NCI-H2171 (cell line): Measurements from ENCODE around the gene ASCC3.
"Not testable (repeated sequence)": the region's sequence is repeated elsewhere in the genome, so short reads cannot be mapped to it uniquely, and the experiment has no call there.

Experiments
- DNase-seq: peaks from one replicate; lab custom pipeline; 2025; lab: John Stamatoyannopoulos, UW

ASCC3 gene, protein sequence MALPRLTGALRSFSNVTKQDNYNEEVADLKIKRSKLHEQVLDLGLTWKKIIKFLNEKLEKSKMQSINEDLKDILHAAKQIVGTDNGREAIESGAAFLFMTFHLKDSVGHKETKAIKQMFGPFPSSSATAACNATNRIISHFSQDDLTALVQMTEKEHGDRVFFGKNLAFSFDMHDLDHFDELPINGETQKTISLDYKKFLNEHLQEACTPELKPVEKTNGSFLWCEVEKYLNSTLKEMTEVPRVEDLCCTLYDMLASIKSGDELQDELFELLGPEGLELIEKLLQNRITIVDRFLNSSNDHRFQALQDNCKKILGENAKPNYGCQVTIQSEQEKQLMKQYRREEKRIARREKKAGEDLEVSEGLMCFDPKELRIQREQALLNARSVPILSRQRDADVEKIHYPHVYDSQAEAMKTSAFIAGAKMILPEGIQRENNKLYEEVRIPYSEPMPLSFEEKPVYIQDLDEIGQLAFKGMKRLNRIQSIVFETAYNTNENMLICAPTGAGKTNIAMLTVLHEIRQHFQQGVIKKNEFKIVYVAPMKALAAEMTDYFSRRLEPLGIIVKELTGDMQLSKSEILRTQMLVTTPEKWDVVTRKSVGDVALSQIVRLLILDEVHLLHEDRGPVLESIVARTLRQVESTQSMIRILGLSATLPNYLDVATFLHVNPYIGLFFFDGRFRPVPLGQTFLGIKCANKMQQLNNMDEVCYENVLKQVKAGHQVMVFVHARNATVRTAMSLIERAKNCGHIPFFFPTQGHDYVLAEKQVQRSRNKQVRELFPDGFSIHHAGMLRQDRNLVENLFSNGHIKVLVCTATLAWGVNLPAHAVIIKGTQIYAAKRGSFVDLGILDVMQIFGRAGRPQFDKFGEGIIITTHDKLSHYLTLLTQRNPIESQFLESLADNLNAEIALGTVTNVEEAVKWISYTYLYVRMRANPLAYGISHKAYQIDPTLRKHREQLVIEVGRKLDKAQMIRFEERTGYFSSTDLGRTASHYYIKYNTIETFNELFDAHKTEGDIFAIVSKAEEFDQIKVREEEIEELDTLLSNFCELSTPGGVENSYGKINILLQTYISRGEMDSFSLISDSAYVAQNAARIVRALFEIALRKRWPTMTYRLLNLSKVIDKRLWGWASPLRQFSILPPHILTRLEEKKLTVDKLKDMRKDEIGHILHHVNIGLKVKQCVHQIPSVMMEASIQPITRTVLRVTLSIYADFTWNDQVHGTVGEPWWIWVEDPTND (N-terminal part only)

DNA sequence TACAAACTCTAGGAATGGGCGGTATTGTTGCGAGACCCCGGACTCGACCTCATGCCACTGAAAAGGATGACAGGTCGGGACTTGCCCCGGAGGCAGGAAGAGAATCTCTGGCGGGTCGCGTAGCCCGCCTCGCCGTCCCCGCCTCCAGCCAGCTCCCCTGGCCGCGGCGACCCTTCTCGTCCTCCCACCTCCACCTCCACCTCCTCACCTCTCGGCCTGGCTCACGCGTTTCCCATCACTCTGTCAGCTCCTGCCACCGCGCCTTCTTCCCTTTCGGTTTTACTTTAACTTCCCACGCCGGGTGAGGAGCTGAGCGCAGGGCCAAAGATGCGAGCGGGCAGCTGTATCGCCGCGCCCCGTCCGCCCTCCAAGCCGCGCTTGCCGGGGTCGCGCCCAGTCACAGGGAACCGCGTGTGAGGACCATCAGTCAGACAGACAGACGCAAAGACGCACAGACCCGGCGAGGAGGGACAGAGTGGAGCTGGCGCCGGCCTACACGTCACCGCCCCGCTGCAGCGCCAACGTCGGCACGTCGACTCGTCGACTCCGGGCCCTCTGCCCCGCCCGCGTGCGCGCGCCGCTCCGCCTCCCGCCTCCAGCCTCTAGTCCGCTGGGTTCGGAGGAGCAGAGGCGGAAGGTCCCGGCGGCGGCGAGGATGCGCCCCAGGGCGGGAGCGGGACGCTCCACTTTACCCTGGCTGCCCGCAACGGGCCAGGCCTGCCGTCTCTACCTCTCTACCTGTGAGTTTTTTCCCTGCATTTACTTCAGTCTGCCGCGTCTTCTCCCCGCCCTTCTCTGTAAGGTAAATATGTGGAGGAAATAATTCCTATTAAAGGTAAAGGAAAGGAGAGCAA lies at the start of gene ASCC3:
ASCC3 (minus strand) TSS at position 477 of the 854 bp plus-strand sequence. CDS start 13,332 bp downstream, outside the sequence.
- peak; percentile 83 for DNase-seq

DNA sequence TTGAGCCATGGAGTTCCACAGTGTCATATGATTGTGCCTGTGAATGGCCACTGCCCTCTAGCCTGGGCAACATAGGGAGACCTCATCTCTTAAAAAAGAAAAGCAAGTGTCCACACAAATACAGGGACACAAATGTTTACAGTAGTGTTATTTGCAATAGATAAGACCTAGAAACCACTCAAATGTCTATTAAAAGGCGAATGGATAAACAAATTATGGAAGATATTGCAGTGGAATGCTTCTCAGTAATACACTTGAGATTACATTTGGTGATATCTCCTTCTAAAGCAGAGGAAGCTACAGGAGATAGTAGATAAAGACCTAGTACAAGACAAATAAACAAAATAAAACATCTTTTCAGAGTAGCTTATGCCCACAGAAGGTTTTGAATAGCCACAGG lies 44.6 kb upstream of the ASCC3 start:
- no peak for DNase-seq

DNA sequence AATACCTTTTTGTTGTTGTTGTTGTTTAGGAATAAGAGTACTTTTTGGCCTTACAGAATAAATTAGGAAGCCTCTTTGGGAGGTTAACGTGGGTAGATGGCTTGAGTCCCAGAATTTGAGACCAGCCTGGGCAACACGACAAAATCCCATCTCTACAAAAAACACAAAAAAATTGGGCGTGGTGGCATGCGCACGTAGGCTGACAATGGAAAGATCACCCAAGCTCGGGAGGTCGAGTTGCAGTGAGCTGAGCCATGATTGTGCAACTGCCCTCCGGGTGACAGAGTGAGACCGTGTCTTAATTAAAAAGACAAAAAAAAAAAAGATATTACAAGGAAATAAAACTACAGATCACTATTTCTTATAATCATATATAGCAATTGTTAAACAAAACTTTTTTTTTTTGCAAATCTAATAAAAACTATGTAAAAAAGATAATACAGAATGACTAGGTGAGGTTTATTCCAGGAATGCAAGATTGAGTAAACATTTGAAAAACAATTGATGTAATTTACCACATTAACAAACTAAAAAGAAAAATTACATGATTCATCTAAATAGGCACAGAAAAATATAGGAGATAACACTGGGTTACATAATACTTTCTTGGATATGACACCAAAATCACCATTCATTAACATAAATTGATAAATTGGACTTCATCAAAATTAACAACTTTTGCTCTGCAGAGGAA lies 43.6 kb upstream of the ASCC3 start:
- DNase-seq = no peak

DNA sequence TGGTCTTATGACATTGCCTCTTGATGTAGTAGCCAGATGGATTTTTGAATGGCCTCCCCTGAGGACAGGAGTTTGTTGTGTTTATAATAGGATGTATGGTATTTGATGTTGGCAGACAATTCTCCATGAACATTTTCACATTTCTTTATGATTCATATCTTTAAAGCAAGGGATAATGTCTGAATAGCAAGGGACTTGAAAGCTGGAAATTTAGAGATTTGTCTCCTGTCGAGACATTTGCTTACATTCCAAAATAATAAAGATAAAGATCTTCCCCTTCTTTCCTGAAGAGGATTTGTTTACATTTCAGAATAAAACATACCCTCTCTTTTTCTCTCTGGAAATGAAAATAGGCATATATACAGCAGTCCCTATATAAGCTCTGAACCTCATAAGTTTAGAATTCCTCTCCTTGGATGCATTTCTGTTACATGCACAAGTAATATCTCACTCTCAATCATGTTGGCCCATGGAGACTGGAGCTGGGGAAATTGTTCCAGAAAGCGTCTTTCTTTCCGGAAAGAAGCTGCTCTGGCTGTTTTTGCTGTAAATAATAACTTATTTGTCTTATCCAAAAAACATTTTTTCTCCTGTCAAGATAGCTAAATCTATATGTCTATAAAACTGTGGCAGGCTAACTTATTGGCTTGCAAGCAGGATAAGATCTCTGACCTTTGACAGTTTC lies 42.5 kb upstream of the ASCC3 start:
- no peak for DNase-seq

DNA sequence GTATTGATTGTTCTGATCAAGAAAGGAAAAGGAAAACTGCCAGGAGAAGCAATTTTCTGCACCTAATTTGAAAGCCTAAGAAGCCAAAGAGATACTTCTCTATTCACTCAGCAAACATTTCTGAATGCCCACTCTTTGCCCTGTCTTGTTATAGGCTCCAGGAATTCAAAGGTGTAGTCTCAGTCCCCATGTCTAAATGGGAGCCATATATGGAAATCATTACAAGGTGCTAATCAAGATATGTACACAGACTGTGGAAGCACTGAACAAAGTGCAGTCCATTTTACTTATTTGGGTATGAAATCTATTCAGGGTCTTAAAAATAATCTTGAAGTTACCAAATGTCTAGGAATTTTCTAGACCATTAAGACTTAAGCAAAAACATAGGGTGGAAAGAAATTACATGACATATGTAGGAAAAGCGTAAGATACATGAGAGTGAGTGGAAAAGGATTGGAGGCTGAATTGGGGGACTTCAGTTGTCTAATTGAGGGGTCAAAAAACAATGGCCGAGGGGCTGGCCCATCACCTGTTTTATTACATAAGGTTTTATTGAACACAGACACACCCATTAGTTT lies 39.0 kb upstream of the ASCC3 start:
- no peak for DNase-seq

DNA sequence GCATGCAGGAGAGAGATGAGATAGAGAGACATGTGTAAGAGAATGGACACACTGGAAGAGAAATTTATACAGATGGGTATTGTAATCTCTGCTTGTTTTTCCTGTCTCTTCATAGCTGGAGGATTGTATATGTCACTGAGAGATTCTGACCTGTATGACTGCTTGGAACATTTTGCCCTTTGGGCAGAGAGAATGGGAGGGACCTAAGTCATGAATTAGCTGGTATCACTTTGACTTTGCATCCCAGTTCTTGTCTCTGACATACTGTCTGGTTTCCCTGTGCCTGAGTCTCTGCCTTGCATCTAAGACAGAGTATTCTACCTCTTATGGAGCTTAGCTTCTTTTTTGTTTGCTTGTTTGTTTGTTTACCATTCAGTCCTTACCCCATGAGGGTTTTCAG lies 37.0 kb upstream of the ASCC3 start:
- DNase-seq = no peak

DNA sequence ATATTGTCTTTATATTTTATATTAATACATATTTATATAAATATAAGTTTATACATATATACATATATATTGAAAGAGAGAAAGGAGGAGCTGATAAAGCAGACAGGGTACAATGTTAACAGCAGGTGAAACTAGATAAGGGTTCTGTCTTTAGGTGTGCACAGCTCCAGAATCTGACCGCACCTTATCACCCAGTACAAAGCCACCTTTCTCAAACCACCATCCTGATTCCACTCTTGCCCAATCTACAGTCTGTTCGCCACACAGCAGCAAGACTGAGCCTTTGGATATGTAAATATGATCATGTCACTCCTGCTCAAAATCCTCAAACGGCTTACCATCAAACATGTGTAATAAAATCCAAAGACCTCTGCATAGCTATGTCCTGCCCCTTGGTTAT lies 34.7 kb upstream of the ASCC3 start:
- DNase-seq = no peak

DNA sequence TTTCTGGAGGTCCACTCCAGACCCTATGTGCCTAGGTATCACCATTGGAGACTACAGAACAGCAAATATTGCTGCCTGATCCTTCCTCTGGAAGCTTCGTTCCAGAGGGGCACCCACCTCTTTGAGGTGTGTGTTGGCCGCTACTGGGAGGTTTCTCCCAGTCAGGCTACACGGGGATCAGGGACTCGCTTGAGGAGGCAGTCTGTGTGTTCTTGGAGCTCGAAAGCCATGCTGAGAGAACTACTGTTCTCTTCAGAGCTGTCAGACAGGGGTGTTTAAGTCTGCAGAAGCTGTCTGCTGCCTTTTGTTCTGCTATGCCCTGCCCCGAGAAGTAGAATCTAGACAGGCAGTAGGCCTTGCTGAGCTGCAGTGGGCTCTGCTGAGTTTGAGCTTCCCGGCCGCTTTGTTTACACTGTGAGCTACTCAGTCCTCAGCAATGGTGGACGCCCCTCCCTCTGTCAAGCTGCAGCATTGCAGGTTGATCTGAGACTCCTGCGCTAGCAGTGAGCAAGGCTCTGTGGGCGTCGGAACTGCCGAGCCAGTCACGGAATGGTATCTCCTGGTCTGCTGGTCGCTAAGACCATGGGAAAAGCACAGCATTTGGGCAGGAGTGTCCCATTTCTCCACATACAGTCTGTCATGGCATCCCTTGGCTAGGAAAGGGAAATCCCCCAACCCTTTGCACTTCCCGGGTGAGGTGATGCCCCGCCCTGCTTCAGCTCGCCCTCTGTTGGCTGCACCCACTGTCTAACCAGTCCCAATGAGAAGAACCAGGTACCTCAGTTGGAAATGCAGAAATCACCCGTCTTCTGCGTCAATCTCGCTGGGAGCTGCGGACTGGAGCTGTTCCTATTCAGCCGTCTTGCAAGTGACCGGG lies 32.5 kb upstream of the ASCC3 start:
- DNase-seq = no peak

DNA sequence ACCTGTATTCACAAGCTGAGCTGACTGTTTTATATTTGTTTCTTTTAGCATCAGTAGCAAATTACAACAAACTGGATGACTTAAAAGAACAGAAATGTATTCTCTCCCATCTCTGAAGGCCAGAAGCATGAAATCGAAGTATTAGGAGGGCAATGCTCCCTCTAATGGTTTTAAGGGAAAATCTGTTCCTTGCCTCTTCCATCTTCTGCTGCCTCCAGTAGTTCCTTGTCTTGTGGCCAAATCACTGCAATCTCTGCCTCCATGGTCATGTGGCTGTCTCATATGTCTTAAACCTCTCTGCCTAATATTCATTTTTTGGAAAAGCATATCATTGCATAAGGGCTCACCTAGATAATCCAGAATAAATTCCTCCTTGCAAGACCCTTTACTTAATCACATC lies 25.2 kb upstream of the ASCC3 start:
- DNase-seq = no peak

DNA sequence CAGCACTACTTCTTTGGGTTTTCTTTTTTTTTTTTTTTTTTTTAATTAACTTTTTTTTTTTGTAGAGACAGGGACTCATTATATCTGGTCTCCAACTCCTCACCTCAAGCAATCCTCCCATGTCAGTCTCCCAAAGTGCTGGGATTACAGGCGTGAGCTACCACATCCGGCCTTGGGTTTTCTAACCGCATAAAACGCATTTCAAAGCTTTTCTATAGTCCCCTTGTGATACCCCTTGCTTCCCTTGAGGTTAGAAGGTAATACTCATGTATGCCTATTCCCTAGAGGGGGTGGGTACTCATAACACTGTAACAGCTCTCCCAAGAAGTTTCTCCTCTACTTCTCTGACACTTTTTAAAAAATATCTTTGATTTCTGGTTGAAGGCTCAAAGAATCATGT lies 23.9 kb upstream of the ASCC3 start:
- DNase-seq = no peak

DNA sequence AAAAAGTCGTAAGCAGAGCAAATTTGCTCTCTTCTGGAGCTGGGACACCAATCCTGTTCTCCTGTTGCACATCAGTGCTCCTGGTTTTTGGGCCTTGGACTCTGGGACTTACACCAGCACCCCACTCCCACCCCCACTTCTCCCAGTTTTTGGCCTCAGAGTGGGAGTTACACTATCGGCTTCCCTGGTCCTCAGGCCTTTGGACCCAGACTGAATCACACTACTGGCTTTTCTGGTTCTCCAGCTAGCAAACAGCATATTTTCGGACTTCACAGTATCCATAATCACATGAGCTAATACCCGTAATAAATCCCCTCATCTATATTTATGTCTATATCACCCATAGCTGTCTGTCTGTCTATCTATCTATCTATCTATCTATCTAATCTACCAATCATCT lies 23.2 kb upstream of the ASCC3 start:
- DNase-seq = no peak

DNA sequence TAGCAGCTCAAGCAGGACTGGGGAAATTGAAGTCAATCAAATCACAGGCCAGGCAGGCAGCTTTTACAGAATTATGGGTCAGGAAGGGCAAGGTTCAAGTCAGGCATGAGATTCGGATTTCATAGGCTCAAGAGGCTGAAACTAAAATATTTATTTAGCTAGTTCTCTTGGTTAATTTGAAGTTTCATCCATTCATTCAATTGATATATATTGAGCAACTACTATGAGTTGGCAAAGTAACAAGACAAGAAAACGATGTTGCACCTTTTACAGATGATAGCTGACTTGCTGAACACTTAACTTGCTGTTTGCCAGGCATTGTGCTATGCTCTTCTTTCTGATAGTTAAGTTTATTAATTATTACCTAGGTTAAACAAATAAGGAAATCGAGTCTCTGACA lies 20.5 kb upstream of the ASCC3 start:
- DNase-seq = no peak

DNA sequence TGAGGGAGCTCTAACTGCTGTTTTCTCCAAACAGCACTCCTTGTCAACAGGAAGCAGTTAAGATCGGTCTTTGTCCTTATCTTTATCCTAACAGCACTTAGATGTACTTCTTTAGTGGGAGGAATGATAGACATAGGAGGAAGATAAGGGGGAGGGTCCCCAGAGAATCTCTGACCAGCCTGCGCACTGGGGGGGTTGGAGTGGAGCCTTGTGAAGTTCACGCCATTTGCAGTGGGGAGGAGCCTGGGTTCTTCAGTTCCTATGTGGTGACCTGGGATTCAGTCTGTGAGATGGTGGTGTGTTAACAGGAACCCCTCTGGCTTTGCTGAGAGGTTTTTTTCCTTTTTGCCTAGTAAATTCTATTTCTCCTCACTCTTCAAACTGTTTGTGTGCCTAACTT lies 18.1 kb upstream of the ASCC3 start:
- DNase-seq = no peak

DNA sequence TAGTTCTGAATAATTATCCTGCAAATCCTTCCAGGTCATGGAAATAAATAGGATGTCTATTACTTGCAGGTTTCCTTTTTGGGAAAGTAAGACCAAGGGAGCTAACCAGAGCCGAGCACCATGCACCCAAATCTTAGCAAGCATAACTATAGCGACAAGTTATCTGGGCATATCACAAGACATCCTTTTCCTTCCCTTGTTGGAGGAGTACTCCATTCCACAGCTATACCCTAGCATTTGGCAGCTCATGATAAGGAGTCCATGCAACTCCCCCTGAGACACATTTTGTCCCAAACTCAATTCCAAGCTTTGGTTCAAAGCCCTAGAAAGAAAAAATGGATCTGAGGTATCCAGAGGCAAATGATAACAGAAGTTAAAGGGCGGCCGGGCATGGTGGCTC lies 16.5 kb upstream of the ASCC3 start:
- no peak for DNase-seq

DNA sequence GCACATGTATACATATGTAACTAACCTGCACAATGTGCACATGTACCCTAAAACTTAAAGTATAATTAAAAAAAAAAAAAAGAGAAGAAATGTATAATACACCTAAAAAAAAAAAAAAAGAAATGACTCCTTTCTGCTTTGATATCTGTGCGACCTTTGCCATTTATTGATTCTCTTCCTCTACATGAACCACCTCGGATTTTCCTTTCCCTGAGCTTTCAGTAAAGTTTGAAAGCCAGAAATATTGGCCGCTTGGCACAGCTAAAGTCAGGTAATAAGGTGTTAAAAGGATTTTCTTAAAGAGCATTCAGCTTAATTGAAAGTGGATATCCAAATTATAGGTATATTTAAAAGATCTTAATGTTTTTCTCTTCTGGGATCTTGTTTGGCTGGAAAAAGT lies 12.6 kb upstream of the ASCC3 start:
- no peak for DNase-seq

DNA sequence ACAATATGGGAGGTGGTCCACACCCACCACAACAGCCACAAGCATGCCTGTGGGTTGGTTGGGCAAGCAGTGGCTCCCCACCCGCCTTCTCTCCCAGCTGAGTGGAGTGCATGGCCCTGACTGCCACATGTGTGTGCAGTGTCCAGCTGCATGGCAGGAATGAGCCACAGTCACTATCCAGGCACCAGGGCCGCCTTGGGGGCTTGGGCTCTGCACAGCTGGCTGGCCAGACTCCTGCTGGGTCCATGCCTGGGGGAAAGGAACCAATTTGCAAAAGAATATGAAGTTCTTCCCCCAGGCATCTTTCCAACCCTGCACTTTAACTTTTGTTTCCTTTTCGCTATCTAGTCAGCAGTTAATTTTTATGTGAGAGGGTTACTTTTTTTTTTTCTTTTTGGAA lies 11.6 kb upstream of the ASCC3 start:
- DNase-seq = no peak

DNA sequence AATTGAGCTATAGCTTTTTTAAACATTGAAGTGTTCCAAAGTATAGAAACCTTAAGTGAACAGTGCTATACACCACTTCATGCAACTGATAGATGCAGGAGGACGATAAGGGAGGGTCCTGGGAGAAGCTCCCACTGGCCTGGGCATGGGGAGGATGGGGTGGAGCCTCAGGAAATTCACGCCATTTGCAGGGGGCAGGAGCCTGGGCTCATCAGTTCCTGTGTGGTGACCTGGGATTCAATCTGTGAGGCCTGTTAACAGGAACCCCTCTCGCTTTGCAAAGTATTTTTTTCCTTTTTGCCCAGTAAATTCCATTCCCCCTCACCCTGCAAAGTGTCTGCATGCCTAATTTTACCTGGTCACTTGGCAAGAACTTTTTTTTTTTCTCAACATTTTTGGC lies 11.0 kb upstream of the ASCC3 start:
- DNase-seq = no peak

DNA sequence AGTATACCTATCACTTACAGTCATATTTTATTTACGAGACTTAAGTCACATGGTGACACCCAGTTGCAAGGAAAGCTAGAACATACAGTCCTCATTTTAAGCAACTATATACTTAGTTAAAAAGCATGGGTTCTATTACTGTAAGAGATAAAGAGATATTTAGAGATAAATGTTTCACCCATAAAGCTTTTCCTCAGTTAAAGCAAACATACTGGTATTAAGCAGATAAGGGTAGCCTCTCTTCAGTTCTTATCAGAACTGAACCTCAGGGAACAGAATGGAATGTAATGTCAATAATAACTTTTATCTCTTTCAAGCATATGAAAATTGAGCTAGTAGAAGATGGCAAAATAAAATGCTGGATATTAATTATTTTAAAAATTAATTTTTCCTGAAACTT lies 9.9 kb upstream of the ASCC3 start:
- no peak for DNase-seq

DNA sequence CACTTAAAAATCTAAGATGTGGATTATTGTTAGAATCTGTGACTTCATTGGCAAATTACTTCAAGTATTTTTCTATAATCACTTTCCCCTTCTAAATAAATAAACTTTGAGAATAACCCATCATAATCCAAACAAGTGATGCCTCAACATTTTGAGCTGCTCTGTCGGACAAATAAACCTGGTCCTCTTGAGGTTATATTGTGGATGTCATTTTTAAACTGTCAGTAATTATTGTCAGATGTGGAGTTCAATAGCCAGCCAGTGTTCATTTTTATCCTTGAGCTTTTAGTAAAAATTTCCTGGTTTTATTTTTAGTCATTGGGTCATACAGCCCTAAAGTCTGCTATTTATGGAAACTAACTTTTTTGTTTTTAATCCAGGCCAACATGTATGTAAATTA lies 9.5 kb upstream of the ASCC3 start:
- not testable (repeated sequence) for DNase-seq
